H1 (cell line): Measurements from ENCODE around the gene PRG3. TPM values are rescaled to one million over a fixed set of nuclear protein-coding genes. Genes with fewer than 3 reads are reported as not detected.

Source experiments
- CTCF ChIA-PET: fragments of 300-600 bp; sonication (Branson Sonifier 250); formaldehyde crosslinking; loops from one replicate; lab custom pipeline; 2021; ENCODE audit not compliant: partially characterized antibody; lab: Charles Lee
- POLR2A ChIA-PET: fragments of 300-600 bp; sonication (Branson Sonifier 250); formaldehyde crosslinking; loops from one replicate; lab custom pipeline; 2021; ENCODE audit warnings: inconsistent platforms; ENCODE audit not compliant: partially characterized antibody; lab: Charles Lee
- DNase-seq, 2 experiments: peaks; one replicate each; pipeline versions ENCODE4 v3.0.0 to v3.0.0-alpha.2; 2010 to 2022; ENCODE audit warnings: low spot score in 2 of 2, low read depth in 1 of 2, mixed read lengths in 1 of 2
- FAIRE-seq: peaks from 2 replicates; lab custom pipeline; 2011; peaks lifted over from hg19 to GRCh38; lab: Jason Lieb, UNC
- H2AFZ ChIP-seq: 2 replicates; pipeline ENCODE4 v1.8.1; 2012; ENCODE audit warnings: low read length, inconsistent platforms
- H2AK5ac ChIP-seq: 2 replicates; pipeline ENCODE4 v1.6.1; 2013; ENCODE audit warnings: low read depth, low read length
- H2BK120ac ChIP-seq: replicated peaks from 2 replicates; pipeline ENCODE3; 2013; ENCODE audit warnings: low read depth, low read length, inconsistent platforms
- H2BK12ac ChIP-seq: 2 replicates; pipeline ENCODE4 v1.6.1; 2013; ENCODE audit warnings: low read depth, low read length
- H2BK15ac ChIP-seq: 2 replicates; pipeline ENCODE4 v1.6.1; 2013; ENCODE audit warnings: low read length
- H2BK20ac ChIP-seq: 2 replicates; pipeline ENCODE4 v1.6.1; 2013; ENCODE audit warnings: low read length
- H2BK5ac ChIP-seq: 2 replicates; pipeline ENCODE4 v1.6.1; 2013; ENCODE audit warnings: low read depth, low read length
- H3K14ac ChIP-seq: 2 replicates; pipeline ENCODE4 v1.6.1; 2013; ENCODE audit warnings: inconsistent platforms; ENCODE audit not compliant: insufficient read length
- H3K18ac ChIP-seq: 2 replicates; pipeline ENCODE4 v1.6.1; 2013; ENCODE audit warnings: low read length; ENCODE audit errors: extremely low read depth
- H3K23ac ChIP-seq: 2 replicates; pipeline ENCODE4 v1.6.1; 2013; ENCODE audit warnings: inconsistent platforms; ENCODE audit not compliant: insufficient read length
- H3K23me2 ChIP-seq: 2 replicates; pipeline ENCODE4 v1.6.1; 2013; ENCODE audit warnings: low read depth, low read length
- H3K27ac ChIP-seq: 2 replicates; pipeline ENCODE4 v1.6.1; 2011; ENCODE audit warnings: low read depth, low read length, inconsistent platforms
- H3K27me3 ChIP-seq, 4 experiments: replicated peaks in 1 of 4; 1 replicate in 1 of 4; 2 replicates in 3 of 4; pipeline versions ENCODE4 v1.6.1 to v1.8.1; 2011 to 2013; ENCODE audit warnings: low read length in 3 of 4, mild to moderate bottlenecking in 3 of 4, inconsistent platforms in 2 of 4, mixed read lengths in 2 of 4, moderate library complexity in 1 of 4; ENCODE audit not compliant: control insufficient read depth in 3 of 4, insufficient read depth in 3 of 4; ENCODE audit errors: extremely low read depth in 1 of 4
- H3K36me3 ChIP-seq, 4 experiments: 2 replicates each; pipeline versions ENCODE4 v1.6.1 to v1.8.1; 2011 to 2013; ENCODE audit warnings: mild to moderate bottlenecking in 4 of 4, low read length in 3 of 4, moderate library complexity in 2 of 4, control low read depth in 1 of 4, inconsistent platforms in 1 of 4; ENCODE audit not compliant: insufficient read depth in 4 of 4, control insufficient read depth in 2 of 4
- H3K4ac ChIP-seq: replicated peaks from 2 replicates; pipeline ENCODE3; 2013; ENCODE audit warnings: low read length, low read depth, mixed read lengths, inconsistent platforms; ENCODE audit not compliant: insufficient read length
- H3K4me1 ChIP-seq, 4 experiments: replicated peaks in 1 of 4; 1 replicate in 1 of 4; 2 replicates in 3 of 4; pipeline versions ENCODE4 v1.6.1 to v1.8.1; 2011 to 2013; ENCODE audit warnings: low read length in 3 of 4, inconsistent platforms in 2 of 4, mixed read lengths in 1 of 4; ENCODE audit not compliant: insufficient read depth in 4 of 4, control insufficient read depth in 3 of 4
- H3K4me2 ChIP-seq, 2 experiments: 2 replicates each; pipeline versions ENCODE4 v1.6.1 to v1.8.1; 2011 to 2013; ENCODE audit warnings: low read depth in 2 of 2, low read length in 2 of 2, control low read depth in 1 of 2, inconsistent platforms in 1 of 2, mild to moderate bottlenecking in 1 of 2; ENCODE audit not compliant: insufficient read depth in 1 of 2
- H3K4me3 ChIP-seq, 4 experiments: fragments of 200-600, 300-600 bp in 1 of 4; sonication (generic), shearing (Covaris generic), sonication (Bioruptor Twin) in 1 of 4; 2 replicates each; pipeline versions ENCODE4 v1.5.1 to v1.8.1; 2011 to 2016; ENCODE audit warnings: low read length in 4 of 4, low read depth in 3 of 4, control low read depth in 2 of 4, inconsistent platforms in 2 of 4, mild to moderate bottlenecking in 2 of 4, mixed read lengths in 1 of 4, moderate library complexity in 1 of 4; ENCODE audit not compliant: insufficient read depth in 2 of 4; ENCODE audit errors: extremely low read depth in 1 of 4
- H3K56ac ChIP-seq: replicated peaks from 2 replicates; pipeline ENCODE3; 2013; ENCODE audit warnings: low read depth, mild to moderate bottlenecking, mixed read lengths, low read length, inconsistent platforms; ENCODE audit not compliant: insufficient read length
- H3K79me1 ChIP-seq: 2 replicates; pipeline ENCODE4 v1.6.1; 2013; ENCODE audit warnings: low read depth, low read length, control low read depth
- H3K79me2 ChIP-seq, 2 experiments: 2 replicates each; pipeline versions ENCODE4 v1.6.1 to v1.8.1; 2012 to 2013; ENCODE audit warnings: low read length in 2 of 2, mild to moderate bottlenecking in 2 of 2, inconsistent platforms in 1 of 2; ENCODE audit not compliant: insufficient read depth in 2 of 2, control insufficient read depth in 1 of 2
- H3K9ac ChIP-seq, 4 experiments: replicated peaks in 1 of 4; 1 replicate in 1 of 4; 2 replicates in 3 of 4; pipeline versions ENCODE4 v1.6.1 to v1.8.1; 2011 to 2013; ENCODE audit warnings: low read depth in 3 of 4, low read length in 3 of 4, control low read depth in 2 of 4, mild to moderate bottlenecking in 2 of 4, moderate library complexity in 2 of 4, inconsistent platforms in 1 of 4; ENCODE audit errors: extremely low read depth in 1 of 4
- H3K9me3 ChIP-seq, 2 experiments: 2 replicates each; pipeline versions ENCODE4 v1.6.1 to v1.8.1; 2012 to 2013; ENCODE audit warnings: mild to moderate bottlenecking in 2 of 2, moderate library complexity in 2 of 2, control low read depth in 1 of 2, inconsistent platforms in 1 of 2, low read depth in 1 of 2, low read length in 1 of 2, mixed read lengths in 1 of 2; ENCODE audit not compliant: insufficient read depth in 2 of 2
- H4K20me1 ChIP-seq, 2 experiments: replicated peaks in 1 of 2; 2 replicates each; pipeline versions ENCODE3 to v1.8.1; 2011 to 2013; ENCODE audit warnings: inconsistent platforms in 2 of 2, low read length in 2 of 2, mild to moderate bottlenecking in 1 of 2; ENCODE audit not compliant: insufficient read depth in 2 of 2, control insufficient read depth in 1 of 2
- H4K5ac ChIP-seq: 2 replicates; pipeline ENCODE4 v1.6.1; 2013; ENCODE audit warnings: low read length, low read depth, mixed read lengths, inconsistent platforms; ENCODE audit not compliant: insufficient read length
- H4K8ac ChIP-seq: 2 replicates; pipeline ENCODE4 v1.8.0; 2013; ENCODE audit warnings: mild to moderate bottlenecking, moderate library complexity, low read length, inconsistent platforms; ENCODE audit not compliant: insufficient read depth; ENCODE audit errors: extremely low read depth
- H4K91ac ChIP-seq: replicated peaks from 2 replicates; pipeline ENCODE3; 2013; ENCODE audit warnings: low read length, mixed read lengths, inconsistent platforms; ENCODE audit not compliant: insufficient read length
- ASH2L ChIP-seq: fragments of 200-600, 300-600 bp; sonication (generic); IDR thresholded peaks from one replicate; pipeline ENCODE4 v1.7.1; 2017; ENCODE audit warnings: low read length
- CBX8 ChIP-seq: fragments of 300-800, 300-1000 bp; sonication (generic); IDR thresholded peaks from 2 replicates; pipeline ENCODE4 v1.7.1; 2016; ENCODE audit warnings: low read depth, low read length, borderline replicate concordance
- CHD2 ChIP-seq: IDR thresholded peaks from 2 replicates; pipeline ENCODE4 v1.6.1; 2012; ENCODE audit warnings: low read length, improper control_type of control experiment
- JUN ChIP-seq: IDR thresholded peaks from 2 replicates; pipeline ENCODE4 v1.6.1; 2011; ENCODE audit warnings: low read depth, mild to moderate bottlenecking, improper control_type of control experiment, low read length
- KDM1A ChIP-seq: fragments of 200-600, 300-600 bp; sonication (generic); IDR thresholded peaks from 2 replicates; pipeline ENCODE4 v1.7.1; 2016; ENCODE audit warnings: mild to moderate bottlenecking, low read length, borderline replicate concordance
- NANOG ChIP-seq: IDR thresholded peaks from 2 replicates; pipeline ENCODE4 v1.6.1; 2011; ENCODE audit warnings: low read length, low read depth, mild to moderate bottlenecking, inconsistent platforms; ENCODE audit not compliant: insufficient read depth, poor library complexity, severe bottlenecking
- RNF2 ChIP-seq: fragments of 200-900, 300-1000 bp; sonication (generic); IDR thresholded peaks from 2 replicates; pipeline ENCODE4 v1.7.1; 2016; ENCODE audit warnings: borderline replicate concordance, low read depth, mild to moderate bottlenecking, antibody characterized with exemption, low read length; ENCODE audit not compliant: poor library complexity, severe bottlenecking; ENCODE audit errors: missing control alignments
- SUZ12 ChIP-seq: fragments of 200-600 bp; sonication (generic); IDR thresholded peaks from 2 replicates; pipeline ENCODE4 v1.6.1; 2012; ENCODE audit warnings: mild to moderate bottlenecking, inconsistent platforms, low read length, moderate library complexity, mixed read lengths
- TBP ChIP-seq: IDR thresholded peaks from 2 replicates; pipeline ENCODE4 v1.6.1; 2011; ENCODE audit warnings: low read depth, low read length, improper control_type of control experiment
- YY1 ChIP-seq: IDR thresholded peaks from 2 replicates; pipeline ENCODE4 v1.6.1; 2011; ENCODE audit warnings: low read depth, mild to moderate bottlenecking, low read length
- ZNF274 ChIP-seq: IDR thresholded peaks from 2 replicates; pipeline ENCODE4 v1.7.0; 2012; ENCODE audit warnings: low read length, borderline replicate concordance; ENCODE audit errors: extremely low read depth
- WGBS, 2 experiments: shearing (Covaris generic) in 1 of 2; methylation state at CpG; one replicate each; pipeline versions ENCODE4 v1.1.6 to v1.1.7; 2013 to 2015; ENCODE audit warnings: low lambda C conversion rate in 2 of 2, mixed read lengths in 2 of 2, inconsistent platforms in 1 of 2, low coverage in 1 of 2, missing lambda C conversion rate in 1 of 2; ENCODE audit not compliant: insufficient replicate concordance in 2 of 2, insufficient coverage in 1 of 2, insufficient read length in 1 of 2; ENCODE audit errors: extremely low coverage in 1 of 2, missing lambda C conversion rate in 1 of 2; 5-methylcytosine and 5-hydroxymethylcytosine counted together
- polyA plus RNA-seq, 7 experiments: library from polyadenylated mRNA; depleted of rRNA in 3 of 7; stranded (reverse) in 5 of 7; unstranded in 2 of 7; fragments of >200 nt in 5 of 7; fragments of 200-250 nt in 2 of 7; gene quantifications; 1 replicate in 5 of 7; 2 replicates in 1 of 7; 4 replicates in 1 of 7; pipeline versions ENCODE4 v1.2.1 to v1.2.3, GENCODE V29; 2011 to 2013; ENCODE audit warnings: missing spikeins in 2 of 7, mixed read lengths in 2 of 7
- total RNA-seq: library from RNA; stranded (reverse); fragmentation: NEBNext Ultra II Directional; extraction: Animal tissue kit (Norgen Biotek cat#: 25700); gene quantifications from 2 replicates; pipeline ENCODE4 v1.2.1, GENCODE V29; 2021
- TF ChIP-seq, protein P1 (sequence below): IDR thresholded peaks from 2 replicates; pipeline ENCODE4 v1.6.1; 2012; ENCODE audit warnings: low read length, inconsistent platforms

The PRG3 gene
- total and polyA plus RNA-seq, 2 of the 8 experiments (the other 6 are each of a cell fraction or from before 2014, with no cell fraction given) = not detected

DNA sequence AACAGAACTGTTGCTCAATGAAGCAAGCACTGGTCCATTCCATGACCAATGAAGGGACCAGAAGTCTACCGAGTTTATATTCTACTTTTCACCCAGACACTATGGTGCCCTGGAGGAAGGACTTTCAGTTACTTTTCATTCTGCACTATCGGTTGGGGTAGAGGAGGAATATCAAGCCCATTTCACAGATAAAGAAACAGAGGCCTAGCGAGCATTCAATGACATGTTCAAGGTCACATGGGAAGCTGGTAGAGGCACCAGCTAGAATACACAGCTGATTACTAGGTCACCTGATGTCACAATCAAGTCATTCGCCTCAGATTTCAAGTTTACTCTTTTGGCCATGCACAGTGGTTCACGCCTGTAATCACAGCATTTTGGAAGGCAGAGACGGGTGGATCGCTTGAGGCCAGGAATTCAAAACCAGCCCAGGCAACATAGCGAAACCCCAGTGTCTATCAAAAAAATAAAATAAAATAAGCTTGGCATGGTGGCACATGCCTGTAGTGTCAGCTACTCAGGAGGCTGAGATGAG is 27.1 kb upstream of the PRG3 start:
- peaks cover 0 to 4% of the 10 kb centered on the region in 2 experiments for H4K20me1 ChIP-seq
- no peak for DNase-seq
- no peak overlapping the region for H4K91ac ChIP-seq
- no peaks in the 10 kb centered on the region for H3K79me2 ChIP-seq
- CTCF ChIA-PET = interaction anchor here (1.0 to 1.2 kb wide), 2 partner anchors 11 to 14 kb away, joined by 3 to 4 read pairs; no protein-coding TSS in a partner anchor
- no peak overlapping the region for H2BK120ac ChIP-seq
- 94% methylated on average over 8 of the region's 8 CpGs; no CpG with 5 or more reads in 1 of the 2 experiments for WGBS, 2 experiments
- no peaks in the 10 kb centered on the region; the same call in 1 of the 2 replicates for H3K79me1 ChIP-seq
- H3K14ac ChIP-seq = no peak overlapping the region
- H3K18ac ChIP-seq = no peak overlapping the region
- no peak overlapping the region for H4K5ac ChIP-seq
- no peak overlapping the region for H3K4me3 ChIP-seq
- no peak overlapping the region for H4K8ac ChIP-seq
- H2AFZ ChIP-seq = no peak overlapping the region
- H3K23me2 ChIP-seq = no peaks in the 10 kb centered on the region
- no peaks in the 10 kb centered on the region for H3K9me3 ChIP-seq
- no peaks in the 10 kb centered on the region for H3K27me3 ChIP-seq
- no peaks in the 10 kb centered on the region for H3K4me1 ChIP-seq
- H2BK12ac ChIP-seq = no peak overlapping the region
- H3K4ac ChIP-seq = no peak overlapping the region
- no peak overlapping the region for H2BK20ac ChIP-seq
- H3K9ac ChIP-seq = no peak overlapping the region
- H2BK5ac ChIP-seq = no peak overlapping the region
- H3K23ac ChIP-seq = no peak overlapping the region
- no peak overlapping the region for H3K56ac ChIP-seq
- H2BK15ac ChIP-seq = no peak overlapping the region
- H3K36me3 ChIP-seq = peaks cover 6 to 28% (median 20%) of the 10 kb centered on the region in 4 experiments; a peak in 6 of 8 replicates
- no peak for FAIRE-seq
- H3K27ac ChIP-seq = no peak overlapping the region
- POLR2A ChIA-PET = interaction anchor here (0.9 to 1.7 kb wide), 2 partner anchors 9 to 242 kb away, joined by 3 read pairs; partner anchors contain the start of gene YPEL4
- no peak overlapping the region for H3K4me2 ChIP-seq
- H2AK5ac ChIP-seq = no peak overlapping the region
- TF ChIP-seq CBX8 = no peak
- no peak for TF ChIP-seq KDM1A
- TF ChIP-seq NANOG = no peak
- TF ChIP-seq, protein P1, sequence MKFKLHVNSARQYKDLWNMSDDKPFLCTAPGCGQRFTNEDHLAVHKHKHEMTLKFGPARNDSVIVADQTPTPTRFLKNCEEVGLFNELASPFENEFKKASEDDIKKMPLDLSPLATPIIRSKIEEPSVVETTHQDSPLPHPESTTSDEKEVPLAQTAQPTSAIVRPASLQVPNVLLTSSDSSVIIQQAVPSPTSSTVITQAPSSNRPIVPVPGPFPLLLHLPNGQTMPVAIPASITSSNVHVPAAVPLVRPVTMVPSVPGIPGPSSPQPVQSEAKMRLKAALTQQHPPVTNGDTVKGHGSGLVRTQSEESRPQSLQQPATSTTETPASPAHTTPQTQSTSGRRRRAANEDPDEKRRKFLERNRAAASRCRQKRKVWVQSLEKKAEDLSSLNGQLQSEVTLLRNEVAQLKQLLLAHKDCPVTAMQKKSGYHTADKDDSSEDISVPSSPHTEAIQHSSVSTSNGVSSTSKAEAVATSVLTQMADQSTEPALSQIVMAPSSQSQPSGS = no peak
- no peak for TF ChIP-seq JUN
- no peak for TF ChIP-seq ZNF274
- no peak for TF ChIP-seq CHD2
- no peak for TF ChIP-seq YY1
- TF ChIP-seq TBP = no peak
- TF ChIP-seq SUZ12 = no peak
- no peak for TF ChIP-seq RNF2
- TF ChIP-seq ASH2L = no peak
